SK-N-SH treated with all-trans-retinoic acid at 6 μM for 48 hours (cell line): ENCODE data around the gene TANC2.

Experiments used
- ATAC-seq: fragments of 200-7000 bp; cut with Tn5 transposase; 3 replicates; pipeline ENCODE4 v1.9.1; 2020; ENCODE audit warnings: mild to moderate bottlenecking, moderate library complexity
- ARNTL ChIP-seq: fragments of 450-650 bp; formaldehyde crosslinking; IDR thresholded peaks from 2 replicates; pipeline ENCODE4 v1.5.0; 2020; ENCODE audit warnings: low read depth, mild to moderate bottlenecking, moderate library complexity, borderline replicate concordance
- BACH2 ChIP-seq: fragments of 250-450 bp; sonication (Bioruptor Pico); IDR thresholded peaks from 2 replicates; pipeline ENCODE4 v1.9.0; 2021; ENCODE audit warnings: mild to moderate bottlenecking, borderline replicate concordance
- CREB5 ChIP-seq: fragments of 250-450 bp; sonication (Bioruptor Pico); IDR thresholded peaks from 2 replicates; pipeline ENCODE4 v1.5.1; 2020; ENCODE audit warnings: low read depth, mild to moderate bottlenecking, moderate library complexity
- CSDC2 ChIP-seq: fragments of 250-450 bp; sonication (Bioruptor Pico); IDR thresholded peaks from 2 replicates; pipeline ENCODE4 v1.5.0; 2020; ENCODE audit warnings: mild to moderate bottlenecking, moderate library complexity
- CSRNP3 ChIP-seq: fragments of 250-450 bp; sonication (Bioruptor Pico); IDR thresholded peaks from 2 replicates; pipeline ENCODE4 v1.5.1; 2021; ENCODE audit warnings: mild to moderate bottlenecking, moderate library complexity
- ESRRG ChIP-seq: fragments of 250-450 bp; sonication (Bioruptor Pico); IDR thresholded peaks from 2 replicates; pipeline ENCODE4 v1.6.1; 2021; ENCODE audit warnings: mild to moderate bottlenecking
- GLIS3 ChIP-seq: fragments of 250-450 bp; sonication (Bioruptor Pico); IDR thresholded peaks from 2 replicates; pipeline ENCODE4 v1.5.0; 2020; ENCODE audit warnings: mild to moderate bottlenecking, moderate library complexity
- ISL1 ChIP-seq: fragments of 250-450 bp; sonication (Bioruptor Pico); IDR thresholded peaks from 2 replicates; pipeline ENCODE4 v2.1.2; 2022; ENCODE audit warnings: mild to moderate bottlenecking, moderate library complexity
- OSR1 ChIP-seq: fragments of 250-450 bp; sonication (Bioruptor Pico); IDR thresholded peaks from 2 replicates; pipeline ENCODE4 v1.8.0; 2022; ENCODE audit warnings: moderate library complexity, mild to moderate bottlenecking, inconsistent platforms
- PATZ1 ChIP-seq: fragments of 250-450 bp; sonication (Bioruptor Pico); IDR thresholded peaks from 2 replicates; pipeline ENCODE4 v1.8.0; 2020; ENCODE audit warnings: mild to moderate bottlenecking, moderate library complexity, borderline replicate concordance
- POU6F1 ChIP-seq: fragments of 250-450 bp; sonication (Bioruptor Pico); IDR thresholded peaks from 2 replicates; pipeline ENCODE4 v1.8.0; 2021; ENCODE audit warnings: low read depth, mild to moderate bottlenecking, moderate library complexity, borderline replicate concordance
- PPARA ChIP-seq: fragments of 250-450 bp; sonication (Bioruptor Pico); IDR thresholded peaks from 2 replicates; pipeline ENCODE4 v1.5.0; 2020; ENCODE audit warnings: mild to moderate bottlenecking, borderline replicate concordance
- RARB ChIP-seq: fragments of 250-450 bp; sonication (Bioruptor Pico); IDR thresholded peaks from 2 replicates; pipeline ENCODE4 v1.8.0; 2021; ENCODE audit warnings: mild to moderate bottlenecking, moderate library complexity
- SNAI2 ChIP-seq: fragments of 250-450 bp; sonication (Bioruptor Pico); IDR thresholded peaks from 2 replicates; pipeline ENCODE4 v1.5.0; 2020; ENCODE audit warnings: mild to moderate bottlenecking, moderate library complexity
- TCF4 ChIP-seq: fragments of 250-450 bp; sonication (Bioruptor Pico); IDR thresholded peaks from 2 replicates; pipeline ENCODE4 v1.8.0; 2021; ENCODE audit warnings: mild to moderate bottlenecking, moderate library complexity, borderline replicate concordance
- TOX ChIP-seq: fragments of 250-450 bp; sonication (Bioruptor Pico); IDR thresholded peaks from 2 replicates; pipeline ENCODE4 v1.8.0; 2021; ENCODE audit warnings: mild to moderate bottlenecking, moderate library complexity, borderline replicate concordance
- TSHZ2 ChIP-seq: fragments of 250-450 bp; sonication (Bioruptor Pico); IDR thresholded peaks from 2 replicates; pipeline ENCODE4 v1.5.0; 2020; ENCODE audit warnings: mild to moderate bottlenecking, moderate library complexity
- ZC3H10 ChIP-seq: fragments of 250-450 bp; sonication (Bioruptor Pico); IDR thresholded peaks from 2 replicates; pipeline ENCODE4 v1.5.1; 2021; ENCODE audit warnings: mild to moderate bottlenecking, moderate library complexity
- ZFP3 ChIP-seq: fragments of 250-450 bp; sonication (Bioruptor Pico); IDR thresholded peaks from 2 replicates; pipeline ENCODE4 v1.5.0; 2020; ENCODE audit warnings: mild to moderate bottlenecking, moderate library complexity
- ZFP30 ChIP-seq: fragments of 450-650 bp; formaldehyde crosslinking; IDR thresholded peaks from 2 replicates; pipeline ENCODE4 v1.5.0; 2022; ENCODE audit warnings: mild to moderate bottlenecking, moderate library complexity
- ZNF565 ChIP-seq: fragments of 450-650 bp; formaldehyde crosslinking; conservative IDR thresholded peaks from 2 replicates; pipeline ENCODE4 v1.5.0; 2020; ENCODE audit warnings: low read depth, mild to moderate bottlenecking, moderate library complexity
- ZNF8 ChIP-seq: fragments of 450-650 bp; formaldehyde crosslinking; IDR thresholded peaks from 2 replicates; pipeline ENCODE4 v1.5.0; 2020; ENCODE audit warnings: mild to moderate bottlenecking, moderate library complexity

Gene TANC2

GRCh38 chr17:62989501-62989900 lies 23.5 kb downstream of the TANC2 start:
- ATAC-seq, result no peak
- no peak for TF ChIP-seq POU6F1 (CRISPR knock-in tag)

- TF ChIP-seq CSRNP3 (no peak), OSR1 (no peak), ZNF565 (CRISPR knock-in tag) (no peak), SNAI2 (CRISPR knock-in tag) (no peak), TOX (CRISPR knock-in tag) (no peak), ZFP3 (CRISPR knock-in tag) (no peak), ZFP30 (CRISPR knock-in tag) (no peak), ZNF8 (no peak), BACH2 (CRISPR knock-in tag) (no peak), ESRRG (CRISPR knock-in tag) (no peak), TSHZ2 (CRISPR knock-in tag) (no peak), CSDC2 (no peak), PPARA (CRISPR knock-in tag) (no peak), TCF4 (CRISPR knock-in tag) (no peak), PATZ1 (CRISPR knock-in tag) (no peak), ISL1 (CRISPR knock-in tag) (no peak; the same call in 1 of the 2 replicates), GLIS3 (CRISPR knock-in tag) (no peak), RARB (no peak), CREB5 (CRISPR knock-in tag) (no peak)
- ATAC-seq, result peak; percentile 12; the same call in 1 of the 3 replicates
Measured at GRCh38 chr17:62994931-62995330, 28.9 kb downstream of the TANC2 start.

- ATAC-seq, result peak; percentile 87
Measured at GRCh38 chr17:62995377-62995885, 29.4 kb downstream of the TANC2 start.

GRCh38 chr17:62996221-62996620 lies 30.2 kb downstream of the TANC2 start:
- TF ChIP-seq TOX (CRISPR knock-in tag), result no peak
- TF ChIP-seq POU6F1 (CRISPR knock-in tag), result no peak
- no peak for TF ChIP-seq ZFP3 (CRISPR knock-in tag)
- no peak for TF ChIP-seq TCF4 (CRISPR knock-in tag)
- TF ChIP-seq BACH2 (CRISPR knock-in tag), result no peak
- no peak for TF ChIP-seq ARNTL (CRISPR knock-in tag)
- TF ChIP-seq TSHZ2 (CRISPR knock-in tag), result no peak
- no peak for TF ChIP-seq ZC3H10
- TF ChIP-seq CSDC2, result no peak
- no peak for TF ChIP-seq OSR1
- no peak for TF ChIP-seq ZNF8
- TF ChIP-seq ISL1 (CRISPR knock-in tag), result no peak
- no peak for TF ChIP-seq ZNF565 (CRISPR knock-in tag)
- ATAC-seq, result no peak

More at GRCh38 chr17:62995377-62995885, 29.4 kb downstream of the TANC2 start:
- TF ChIP-seq ZNF8 (no peak), ZFP3 (CRISPR knock-in tag) (no peak), ESRRG (CRISPR knock-in tag) (no peak)
